HepG2 (cell line): Measurements from ENCODE around the gene MGST2. TPM values are rescaled to one million over a fixed set of nuclear protein-coding genes. Genes with fewer than 3 reads are reported as not detected.

Experiments used
- DDIT3 ChIP-seq: sonication (generic); formaldehyde crosslinking; IDR thresholded peaks from 2 replicates; pipeline ENCODE4 v1.4.0; 2020; ENCODE audit warnings: mild to moderate bottlenecking, missing genetic modification reagents
- FOSL2 ChIP-seq: sonication (generic); formaldehyde crosslinking; IDR thresholded peaks from 2 replicates; pipeline ENCODE4 v1.4.0; 2020; ENCODE audit warnings: missing genetic modification reagents
- GMEB1 ChIP-seq: sonication (generic); formaldehyde crosslinking; IDR thresholded peaks from 2 replicates; pipeline ENCODE4 v1.5.1; 2020; ENCODE audit warnings: missing genetic modification reagents, mild to moderate bottlenecking, borderline replicate concordance
- HDAC1 ChIP-seq: sonication (generic); formaldehyde crosslinking; IDR thresholded peaks from 2 replicates; pipeline ENCODE4 v1.5.1; 2020; ENCODE audit warnings: mild to moderate bottlenecking, missing genetic modification reagents
- HOMEZ ChIP-seq: IDR thresholded peaks from 2 replicates; pipeline ENCODE4 v1.6.1; 2016; ENCODE audit warnings: low read depth
- HOXA3 ChIP-seq: sonication (generic); formaldehyde crosslinking; IDR thresholded peaks from 2 replicates; pipeline ENCODE4 v1.5.0; 2020; ENCODE audit warnings: missing genetic modification reagents
- HOXA5 ChIP-seq: sonication (generic); formaldehyde crosslinking; IDR thresholded peaks from 2 replicates; pipeline ENCODE4 v1.4.0; 2020; ENCODE audit warnings: missing genetic modification reagents
- JARID2 ChIP-seq: sonication (generic); formaldehyde crosslinking; IDR thresholded peaks from 2 replicates; pipeline ENCODE4 v1.8.1; 2023; ENCODE audit warnings: missing genetic modification reagents, inconsistent platforms; ENCODE audit not compliant: insufficient replicate concordance
- MBD4 ChIP-seq: IDR thresholded peaks from 2 replicates; pipeline ENCODE4 v1.6.1; 2012; ENCODE audit warnings: low read length, inconsistent platforms, borderline replicate concordance
- NKX3-1 ChIP-seq: sonication (generic); formaldehyde crosslinking; IDR thresholded peaks from 2 replicates; pipeline ENCODE4 v1.5.0; 2020; ENCODE audit warnings: missing genetic modification reagents
- RXRB ChIP-seq: IDR thresholded peaks from 2 replicates; pipeline ENCODE4 v1.6.1; 2016; ENCODE audit warnings: borderline replicate concordance, missing genetic modification reagents, missing compliant biosample characterization
- SALL1 ChIP-seq: sonication (generic); formaldehyde crosslinking; IDR thresholded peaks from 2 replicates; pipeline ENCODE4 v1.8.0; 2022; ENCODE audit warnings: mild to moderate bottlenecking, missing genetic modification reagents
- TBX2 ChIP-seq: sonication (generic); formaldehyde crosslinking; IDR thresholded peaks from 2 replicates; pipeline ENCODE4 v1.5.0; 2020; ENCODE audit warnings: missing genetic modification reagents, mild to moderate bottlenecking, borderline replicate concordance
- TEAD3 ChIP-seq: optimal IDR thresholded peaks from 2 replicates; pipeline ENCODE3; 2016; ENCODE audit warnings: borderline replicate concordance
- WIZ ChIP-seq: sonication (generic); formaldehyde crosslinking; IDR thresholded peaks from 2 replicates; pipeline ENCODE4 v1.5.1; 2020; ENCODE audit warnings: mild to moderate bottlenecking, missing genetic modification reagents
- XRCC5 ChIP-seq: fragments of 200-400 bp; formaldehyde crosslinking; optimal IDR thresholded peaks from 2 replicates; pipeline ENCODE3; 2017; ENCODE audit warnings: mild to moderate bottlenecking, low read length
- ZNF33A ChIP-seq: sonication (generic); formaldehyde crosslinking; IDR thresholded peaks from 2 replicates; pipeline ENCODE4 v1.5.1; 2020; ENCODE audit warnings: missing genetic modification reagents, mild to moderate bottlenecking, moderate library complexity, borderline replicate concordance
- polyA plus RNA-seq, 8 experiments: library from polyadenylated mRNA; depleted of rRNA in 3 of 8; stranded (reverse) in 7 of 8; unstranded in 1 of 8; fragments of >200 nt; fragmentation: Illumina TruSeq in 4 of 8; extraction: Trizol in 4 of 8; gene quantifications; 2 replicates each; pipeline versions ENCODE4 v1.2.1 to v1.2.3, GENCODE V29; 2011 to 2016; ENCODE audit warnings: low read depth in 4 of 8, missing spikeins in 1 of 8, mixed read lengths in 1 of 8; ENCODE audit not compliant: insufficient read depth in 1 of 8
- total RNA-seq, 5 experiments: library from RNA; depleted of rRNA; stranded (reverse); fragments of >200 nt; fragmentation: Illumina TruSeq; extraction: Trizol; gene quantifications; 2 replicates each; pipeline ENCODE4 v1.2.3, GENCODE V29; 2016; ENCODE audit warnings: low read depth in 1 of 5
- TF ChIP-seq, protein P1 (sequence below): sonication (generic); formaldehyde crosslinking; IDR thresholded peaks from 2 replicates; pipeline ENCODE4 v1.4.0; 2020; ENCODE audit warnings: missing genetic modification reagents
- TF ChIP-seq, protein P2 (sequence below): sonication (generic); formaldehyde crosslinking; IDR thresholded peaks from 2 replicates; pipeline ENCODE4 v1.4.0; 2020; ENCODE audit warnings: missing genetic modification reagents
- TF ChIP-seq, protein P3 (sequence below): sonication (generic); formaldehyde crosslinking; IDR thresholded peaks from 2 replicates; pipeline ENCODE4 v1.5.1; 2020; ENCODE audit warnings: mild to moderate bottlenecking, moderate library complexity, missing genetic modification reagents

MGST2 gene
- total and polyA plus RNA-seq, 2 of the 13 experiments (the other 11 are each of a cell fraction or from before 2014, with no cell fraction given) = 205 to 416 TPM

DNA sequence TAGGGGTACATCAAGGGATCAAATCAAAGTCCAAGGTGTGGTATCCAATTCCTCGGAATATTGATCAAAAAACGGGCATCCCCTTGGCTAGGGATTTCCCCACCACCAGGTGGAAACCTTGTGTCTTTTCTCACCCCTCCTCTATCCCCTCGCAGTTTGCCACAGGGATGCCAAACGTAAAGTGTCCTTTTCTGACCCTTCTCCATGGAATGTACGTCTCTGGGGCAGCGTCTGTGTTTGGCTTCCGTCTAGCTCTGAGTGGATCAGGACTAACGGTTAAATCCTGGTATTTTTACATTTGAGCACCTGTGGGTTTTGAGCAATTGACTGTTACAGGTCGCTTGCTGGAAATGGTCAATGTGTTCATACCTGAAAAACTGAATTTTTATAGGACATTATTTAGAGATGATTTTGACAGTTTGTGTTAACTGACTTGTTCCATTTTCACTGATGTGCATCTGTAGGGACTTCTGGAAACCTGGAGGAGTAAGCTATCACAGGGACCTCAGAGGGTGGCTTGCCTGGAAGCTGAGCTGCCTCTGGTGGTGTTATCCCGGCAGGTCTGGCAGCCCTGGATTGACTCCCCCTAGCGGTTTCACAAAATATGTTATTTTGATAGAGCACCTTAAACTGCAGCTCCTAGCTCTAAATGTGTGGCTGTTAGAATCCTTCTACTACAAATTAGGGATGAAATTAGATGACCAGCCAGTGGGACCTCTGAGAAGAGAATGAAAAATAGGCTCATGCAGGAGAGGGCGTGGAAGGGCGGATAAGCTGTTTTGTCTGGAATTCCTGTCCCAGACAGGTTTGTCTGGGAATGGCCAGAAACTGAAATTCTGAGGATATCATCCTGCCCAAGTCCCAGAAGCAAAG, 8.8 kb upstream of the MGST2 start (continued):
- TF ChIP-seq, protein P1, sequence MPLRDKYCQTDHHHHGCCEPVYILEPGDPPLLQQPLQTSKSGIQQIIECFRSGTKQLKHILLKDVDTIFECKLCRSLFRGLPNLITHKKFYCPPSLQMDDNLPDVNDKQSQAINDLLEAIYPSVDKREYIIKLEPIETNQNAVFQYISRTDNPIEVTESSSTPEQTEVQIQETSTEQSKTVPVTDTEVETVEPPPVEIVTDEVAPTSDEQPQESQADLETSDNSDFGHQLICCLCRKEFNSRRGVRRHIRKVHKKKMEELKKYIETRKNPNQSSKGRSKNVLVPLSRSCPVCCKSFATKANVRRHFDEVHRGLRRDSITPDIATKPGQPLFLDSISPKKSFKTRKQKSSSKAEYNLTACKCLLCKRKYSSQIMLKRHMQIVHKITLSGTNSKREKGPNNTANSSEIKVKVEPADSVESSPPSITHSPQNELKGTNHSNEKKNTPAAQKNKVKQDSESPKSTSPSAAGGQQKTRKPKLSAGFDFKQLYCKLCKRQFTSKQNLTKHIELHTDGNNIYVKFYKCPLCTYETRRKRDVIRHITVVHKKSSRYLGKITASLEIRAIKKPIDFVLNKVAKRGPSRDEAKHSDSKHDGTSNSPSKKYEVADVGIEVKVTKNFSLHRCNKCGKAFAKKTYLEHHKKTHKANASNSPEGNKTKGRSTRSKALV = no peak
- TF ChIP-seq WIZ (CRISPR knock-in tag) (no peak), NKX3-1 (CRISPR knock-in tag) (0 out of 2 replicates have a peak, but pooled peaks have one; percentile 25), ZNF33A (CRISPR knock-in tag) (0 out of 2 replicates have a peak, but pooled peaks have one; percentile 64), FOSL2 (CRISPR knock-in tag) (0 out of 2 replicates have a peak, but pooled peaks have one; percentile 14), HDAC1 (CRISPR knock-in tag) (peak; percentile 47), GMEB1 (peak; percentile 22; the same call in 1 of the 2 replicates), RXRB (CRISPR knock-in tag) (0 out of 2 replicates have a peak, but pooled peaks have one; percentile 26), TBX2 (CRISPR knock-in tag) (peak; percentile 19; the same call in 1 of the 2 replicates), DDIT3 (no peak), TEAD3 (CRISPR knock-in tag) (peak; percentile 43), MBD4 (no peak), JARID2 (CRISPR knock-in tag) (peak; percentile 26), HOMEZ (CRISPR knock-in tag) (no peak), XRCC5 (peak; percentile 48), HOXA5 (CRISPR knock-in tag) (peak; percentile 50; the same call in 1 of the 2 replicates), SALL1 (CRISPR knock-in tag) (peak; percentile 42), HOXA3 (CRISPR knock-in tag) (0 out of 2 replicates have a peak, but pooled peaks have one; percentile 7)
- TF ChIP-seq, protein P2, sequence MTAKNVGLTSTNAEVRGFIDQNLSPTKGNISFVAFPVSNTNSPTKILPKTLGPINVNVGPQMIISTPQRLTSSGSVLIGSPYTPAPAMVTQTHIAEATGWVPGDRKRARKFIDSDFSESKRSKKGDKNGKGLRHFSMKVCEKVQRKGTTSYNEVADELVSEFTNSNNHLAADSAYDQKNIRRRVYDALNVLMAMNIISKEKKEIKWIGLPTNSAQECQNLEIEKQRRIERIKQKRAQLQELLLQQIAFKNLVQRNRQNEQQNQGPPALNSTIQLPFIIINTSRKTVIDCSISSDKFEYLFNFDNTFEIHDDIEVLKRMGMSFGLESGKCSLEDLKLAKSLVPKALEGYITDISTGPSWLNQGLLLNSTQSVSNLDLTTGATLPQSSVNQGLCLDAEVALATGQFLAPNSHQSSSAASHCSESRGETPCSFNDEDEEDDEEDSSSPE (CRISPR knock-in tag) = 0 out of 2 replicates have a peak, but pooled peaks have one; percentile 24
- TF ChIP-seq, protein P3, sequence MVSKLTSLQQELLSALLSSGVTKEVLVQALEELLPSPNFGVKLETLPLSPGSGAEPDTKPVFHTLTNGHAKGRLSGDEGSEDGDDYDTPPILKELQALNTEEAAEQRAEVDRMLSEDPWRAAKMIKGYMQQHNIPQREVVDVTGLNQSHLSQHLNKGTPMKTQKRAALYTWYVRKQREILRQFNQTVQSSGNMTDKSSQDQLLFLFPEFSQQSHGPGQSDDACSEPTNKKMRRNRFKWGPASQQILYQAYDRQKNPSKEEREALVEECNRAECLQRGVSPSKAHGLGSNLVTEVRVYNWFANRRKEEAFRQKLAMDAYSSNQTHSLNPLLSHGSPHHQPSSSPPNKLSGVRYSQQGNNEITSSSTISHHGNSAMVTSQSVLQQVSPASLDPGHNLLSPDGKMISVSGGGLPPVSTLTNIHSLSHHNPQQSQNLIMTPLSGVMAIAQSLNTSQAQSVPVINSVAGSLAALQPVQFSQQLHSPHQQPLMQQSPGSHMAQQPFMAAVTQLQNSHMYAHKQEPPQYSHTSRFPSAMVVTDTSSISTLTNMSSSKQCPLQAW (CRISPR knock-in tag) = peak; percentile 47; the same call in 1 of the 2 replicates
